NT2/D1 (cell line): Measurements from ENCODE around the gene ZNF845.
"Not testable (repeated sequence)": the region's sequence is repeated elsewhere in the genome, so short reads cannot be mapped to it uniquely, and the experiment has no call there.

Experiments used
- DNase-seq: peaks from one replicate; pipeline ENCODE4 v3.0.0-alpha.2; 2011; ENCODE audit warnings: low read depth, low spot score
- H3K27me3 ChIP-seq: 2 replicates; pipeline ENCODE4 v1.6.0; 2011; ENCODE audit warnings: mild to moderate bottlenecking; ENCODE audit not compliant: insufficient read length, insufficient read depth
- H3K36me3 ChIP-seq: 2 replicates; pipeline ENCODE4 v1.6.1; 2011; ENCODE audit warnings: mild to moderate bottlenecking, low read length, mixed read lengths; ENCODE audit not compliant: insufficient read depth, insufficient read length
- H3K4me1 ChIP-seq: 2 replicates; pipeline ENCODE4 v1.5.1; 2011; ENCODE audit not compliant: insufficient read depth, insufficient read length
- H3K4me3 ChIP-seq: 2 replicates; pipeline ENCODE4 v1.5.1; 2011; ENCODE audit warnings: low read depth; ENCODE audit not compliant: insufficient read length
- H3K9ac ChIP-seq: 2 replicates; pipeline ENCODE4 v1.6.0; 2011; ENCODE audit warnings: low read depth; ENCODE audit not compliant: insufficient read length
- H3K9me3 ChIP-seq: 2 replicates; pipeline ENCODE4 v1.5.1; 2011; ENCODE audit warnings: mild to moderate bottlenecking, low read length; ENCODE audit not compliant: insufficient read depth
- SUZ12 ChIP-seq: IDR thresholded peaks from 2 replicates; pipeline ENCODE4 v1.6.1; 2011; ENCODE audit not compliant: insufficient read length, insufficient read depth; ENCODE audit errors: extremely low read depth
- YY1 ChIP-seq: IDR thresholded peaks from 2 replicates; pipeline ENCODE4 v1.6.1; 2011; ENCODE audit not compliant: insufficient read length, insufficient read depth
- ZNF274 ChIP-seq: IDR thresholded peaks from 2 replicates; pipeline ENCODE4 v1.6.1; 2011; ENCODE audit warnings: mild to moderate bottlenecking, low read depth, low read length

Gene ZNF845

GRCh38 chr19:53311044-53311443, 22.5 kb upstream of the ZNF845 start:
- Histone ChIP-seq H3K9ac (no peak overlapping the region), H3K27me3 (peaks cover 17% of the 10 kb centered on the region), H3K4me1 (no peaks in the 10 kb centered on the region), H3K9me3 (no peaks in the 10 kb centered on the region; the same call in 1 of the 2 replicates), H3K36me3 (no peaks in the 10 kb centered on the region), H3K4me3 (no peak overlapping the region)
- no peak for DNase-seq
- TF ChIP-seq YY1 (no peak), ZNF274 (no peak)

GRCh38 chr19:53311897-53312296, 21.7 kb upstream of the ZNF845 start:
- H3K9me3 ChIP-seq: no peaks in the 10 kb centered on the region; the same call in 1 of the 2 replicates
- no peaks in the 10 kb centered on the region for H3K4me1 ChIP-seq
- no peaks in the 10 kb centered on the region for H3K36me3 ChIP-seq
- H3K27me3 ChIP-seq: peaks cover 17% of the 10 kb centered on the region
- H3K4me3 ChIP-seq: no peak overlapping the region
- no peak overlapping the region for H3K9ac ChIP-seq
- no peak for DNase-seq
- TF ChIP-seq SUZ12 (no peak), YY1 (no peak), ZNF274 (no peak)

GRCh38 chr19:53328967-53329366, 4.6 kb upstream of the ZNF845 start:
- DNase-seq: peak; percentile 6
- TF ChIP-seq SUZ12: no peak
- TF ChIP-seq ZNF274: no peak
- no peak for TF ChIP-seq YY1

GRCh38 chr19:53332484-53332883, 1.1 kb upstream of the ZNF845 start:
- no peak for DNase-seq
- peaks cover 3% of the 10 kb centered on the region for H3K4me1 ChIP-seq
- H3K27me3 ChIP-seq: no peaks in the 10 kb centered on the region
- no peak overlapping the region for H3K4me3 ChIP-seq
- peaks cover 11% of the 10 kb centered on the region; the same call in 1 of the 2 replicates for H3K9me3 ChIP-seq
- no peaks in the 10 kb centered on the region for H3K36me3 ChIP-seq
- no peak overlapping the region for H3K9ac ChIP-seq
- no peak for TF ChIP-seq YY1
- no peak for TF ChIP-seq ZNF274
- no peak for TF ChIP-seq SUZ12

More at GRCh38 chr19:53328967-53329366, 4.6 kb upstream of the ZNF845 start:
- Histone ChIP-seq H3K9me3 (peaks cover 11% of the 10 kb centered on the region; the same call in 1 of the 2 replicates), H3K4me1 (peaks cover 3% of the 10 kb centered on the region), H3K4me3 (no peak overlapping the region), H3K27me3 (no peaks in the 10 kb centered on the region), H3K36me3 (no peaks in the 10 kb centered on the region), H3K9ac (no peak overlapping the region)

- no peaks in the 10 kb centered on the region for H3K27me3 ChIP-seq
- H3K9me3 ChIP-seq: peaks cover 11% of the 10 kb centered on the region; the same call in 1 of the 2 replicates
- DNase-seq: peak; percentile 8
- no peaks in the 10 kb centered on the region for H3K4me1 ChIP-seq
- H3K9ac ChIP-seq: no peak overlapping the region
- TF ChIP-seq ZNF274 (no peak), YY1 (no peak), SUZ12 (no peak)
- peaks cover 4% of the 10 kb centered on the region for H3K36me3 ChIP-seq
- peak overlapping the region; percentile 24 for H3K4me3 ChIP-seq
Measured at GRCh38 chr19:53333066-53333462, 485 bp upstream of the ZNF845 start.

- H3K27me3 ChIP-seq, H3K4me1 ChIP-seq, DNase-seq, H3K9me3 ChIP-seq, H3K4me3 ChIP-seq, H3K9ac ChIP-seq: not testable (repeated sequence)
- peaks cover 58% of the 10 kb centered on the region for H3K36me3 ChIP-seq
Measured at GRCh38 chr19:53344403-53344802, 10.9 kb downstream of the ZNF845 start.

- Histone ChIP-seq H3K27me3 (no peaks in the 10 kb centered on the region), H3K4me1 (no peaks in the 10 kb centered on the region), H3K9me3 (peaks cover 54% of the 10 kb centered on the region), H3K4me3 (no peak overlapping the region), H3K9ac (no peak overlapping the region), H3K36me3 (peaks cover 31% of the 10 kb centered on the region)
- TF ChIP-seq ZNF274 (no peak), YY1 (no peak), SUZ12 (no peak)
- no peak for DNase-seq
Measured at GRCh38 chr19:53355739-53356138, 22.2 kb downstream of the ZNF845 start.

- TF ChIP-seq SUZ12 (no peak), YY1 (no peak), ZNF274 (no peak)
- Histone ChIP-seq H3K9ac (no peak overlapping the region), H3K9me3 (peaks cover 31% of the 10 kb centered on the region), H3K36me3 (peaks cover 9% of the 10 kb centered on the region), H3K27me3 (no peaks in the 10 kb centered on the region), H3K4me3 (no peak overlapping the region), H3K4me1 (no peaks in the 10 kb centered on the region)
- no peak for DNase-seq
Measured at GRCh38 chr19:53357821-53358581, 24.5 kb downstream of the ZNF845 start.

GRCh38 chr19:53360056-53360455, 26.5 kb downstream of the ZNF845 start:
- not testable (repeated sequence) for H3K36me3 ChIP-seq, H3K4me1 ChIP-seq, H3K4me3 ChIP-seq, H3K27me3 ChIP-seq, H3K9ac ChIP-seq, DNase-seq
- H3K9me3 ChIP-seq: peaks cover 12% of the 10 kb centered on the region
